ENCODE measurements around the gene HBM.

- TF ChIP-seq CTCF (IDR thresholded peaks at IDR 0.05; ENCODE audit: low read depth, low read length, missing input control) (no peak), JUND (IDR thresholded peaks at IDR 0.05) (no peak), TAF1 (conservative IDR thresholded peaks at IDR 0.05) (no peak), REST (IDR thresholded peaks at IDR 0.05) (no peak), SP1 (IDR thresholded peaks at IDR 0.05) (no peak), ATF3 (IDR thresholded peaks at IDR 0.05) (no peak), EGR1 (IDR thresholded peaks at IDR 0.05; ENCODE audit: low read depth in 2 of 2) (no peak), FOXA1 (IDR thresholded peaks at IDR 0.05) (no peak)
These were observed 21.0 kb upstream of the HBM start for GRCh38 chr16:144797-145252.

Measured in liver (tissue), 3 donors.